ENCODE results near the gene CHMP1A.

GRCh38 chr16:89604764-89605163, 52.7 kb downstream of the CHMP1A start:
- no peak for TF ChIP-seq HDAC6 (IDR thresholded peaks at IDR 0.05; ENCODE audit: low read depth, low read length)
- no peak for TF ChIP-seq RXRA (IDR thresholded peaks at IDR 0.05; ENCODE audit: insufficient read depth, low read depth, low read length)
- no peak for TF ChIP-seq CREB1 (IDR thresholded peaks at IDR 0.05)
- TF ChIP-seq CTCF (IDR thresholded peaks at IDR 0.05; ENCODE audit: control extremely low read depth in 1 of 3, insufficient read depth in 1 of 3, low read depth in 1 of 3, low read length in 3 of 3): no peak
- TF ChIP-seq TEAD4 (IDR thresholded peaks at IDR 0.05; ENCODE audit: low read depth, low read length): no peak
- TF ChIP-seq TBP (IDR thresholded peaks at IDR 0.05; ENCODE audit: low read depth, low read length): no peak
- no peak for TF ChIP-seq MAX (IDR thresholded peaks at IDR 0.05)
- TF ChIP-seq CHD2 (IDR thresholded peaks at IDR 0.05; ENCODE audit: low read length): no peak
- TF ChIP-seq SP1 (IDR thresholded peaks at IDR 0.05; ENCODE audit: low read depth, low read length): no peak
- no peak for TF ChIP-seq YY1 (IDR thresholded peaks at IDR 0.05; ENCODE audit: low read depth, low read length)
- no peak for TF ChIP-seq PHF8 (conservative IDR thresholded peaks at IDR 0.05; ENCODE audit: low read depth, low read length)
- no peak for TF ChIP-seq POLR2A (IDR thresholded peaks at IDR 0.05; ENCODE audit: control extremely low read depth in 1 of 2, low read depth in 2 of 2, low read length in 2 of 2)
- no peak for TF ChIP-seq RNF2 (IDR thresholded peaks at IDR 0.05; ENCODE audit: borderline replicate concordance, low read depth, low read length, missing control alignments, poor library complexity, severe bottlenecking)
- TF ChIP-seq ASH2L (IDR thresholded peaks at IDR 0.05; ENCODE audit: low read length): no peak

All from H1 (cell line).